ENCODE data around the gene NXPH1. TPM values are rescaled to one million over a fixed set of nuclear protein-coding genes. Genes with fewer than 3 reads are reported as not detected.
A peak's percentile ranks its signal among the peaks of the same experiment; 100 is the strongest.

NXPH1 gene
- total and polyA plus RNA-seq, 2 experiments from 2014 or later = 0.45 to 3.0 TPM

DNA sequence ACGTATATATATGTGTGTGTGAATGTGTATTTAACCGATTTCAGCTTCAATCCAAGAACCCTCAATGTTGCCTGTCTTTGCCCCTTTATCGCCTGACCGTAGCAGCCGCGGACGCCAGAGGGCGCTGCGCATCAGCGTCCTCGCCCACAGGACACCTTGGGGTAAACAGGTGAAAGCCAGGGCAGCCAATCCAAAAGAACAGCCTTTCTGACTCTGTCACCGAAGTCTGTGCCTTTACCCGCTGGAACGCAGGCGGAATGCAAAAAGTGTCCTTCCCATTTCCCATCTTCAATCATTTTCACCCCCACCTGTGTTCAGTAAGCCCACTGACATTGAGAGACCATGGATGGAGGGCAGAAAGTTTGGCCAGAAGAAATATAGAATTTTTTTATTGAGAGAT is 3.6 kb downstream of the NXPH1 start:
- H3K4me3 ChIP-seq = peak overlapping the region; percentile 89
- TF ChIP-seq, protein P1, sequence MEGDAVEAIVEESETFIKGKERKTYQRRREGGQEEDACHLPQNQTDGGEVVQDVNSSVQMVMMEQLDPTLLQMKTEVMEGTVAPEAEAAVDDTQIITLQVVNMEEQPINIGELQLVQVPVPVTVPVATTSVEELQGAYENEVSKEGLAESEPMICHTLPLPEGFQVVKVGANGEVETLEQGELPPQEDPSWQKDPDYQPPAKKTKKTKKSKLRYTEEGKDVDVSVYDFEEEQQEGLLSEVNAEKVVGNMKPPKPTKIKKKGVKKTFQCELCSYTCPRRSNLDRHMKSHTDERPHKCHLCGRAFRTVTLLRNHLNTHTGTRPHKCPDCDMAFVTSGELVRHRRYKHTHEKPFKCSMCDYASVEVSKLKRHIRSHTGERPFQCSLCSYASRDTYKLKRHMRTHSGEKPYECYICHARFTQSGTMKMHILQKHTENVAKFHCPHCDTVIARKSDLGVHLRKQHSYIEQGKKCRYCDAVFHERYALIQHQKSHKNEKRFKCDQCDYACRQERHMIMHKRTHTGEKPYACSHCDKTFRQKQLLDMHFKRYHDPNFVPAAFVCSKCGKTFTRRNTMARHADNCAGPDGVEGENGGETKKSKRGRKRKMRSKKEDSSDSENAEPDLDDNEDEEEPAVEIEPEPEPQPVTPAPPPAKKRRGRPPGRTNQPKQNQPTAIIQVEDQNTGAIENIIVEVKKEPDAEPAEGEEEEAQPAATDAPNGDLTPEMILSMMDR (conservative IDR thresholded peaks at IDR 0.05; ENCODE audit: low read depth in 2 of 2) = peak; percentile 98 to 99
- peak; percentile 66 for TF ChIP-seq EZH2 (IDR thresholded peaks at IDR 0.05; ENCODE audit: low read depth, unreplicated experiment)
- TF ChIP-seq STAT1 (IDR thresholded peaks at IDR 0.05; ENCODE audit: unreplicated experiment) = no peak
- TF ChIP-seq, protein P2, sequence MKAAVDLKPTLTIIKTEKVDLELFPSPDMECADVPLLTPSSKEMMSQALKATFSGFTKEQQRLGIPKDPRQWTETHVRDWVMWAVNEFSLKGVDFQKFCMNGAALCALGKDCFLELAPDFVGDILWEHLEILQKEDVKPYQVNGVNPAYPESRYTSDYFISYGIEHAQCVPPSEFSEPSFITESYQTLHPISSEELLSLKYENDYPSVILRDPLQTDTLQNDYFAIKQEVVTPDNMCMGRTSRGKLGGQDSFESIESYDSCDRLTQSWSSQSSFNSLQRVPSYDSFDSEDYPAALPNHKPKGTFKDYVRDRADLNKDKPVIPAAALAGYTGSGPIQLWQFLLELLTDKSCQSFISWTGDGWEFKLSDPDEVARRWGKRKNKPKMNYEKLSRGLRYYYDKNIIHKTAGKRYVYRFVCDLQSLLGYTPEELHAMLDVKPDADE (IDR thresholded peaks at IDR 0.05) = no peak
- TF ChIP-seq EZH2phosphoT487 (IDR thresholded peaks at IDR 0.05; ENCODE audit: unreplicated experiment) = no peak
- H3K27ac ChIP-seq (ENCODE audit: low read depth) = no peak overlapping the region
- H3K36me3 ChIP-seq (ENCODE audit: insufficient read depth) = no peaks in the 10 kb centered on the region
- H3K9me2 ChIP-seq (ENCODE audit: insufficient read depth) = no peaks in the 10 kb centered on the region
- peaks cover 97% of the 10 kb centered on the region for H3K27me3 ChIP-seq (ENCODE audit: insufficient read depth)
- Mint-ChIP-seq H3K27me3 (ENCODE audit: insufficient read depth, low read depth, poor library complexity) (peaks cover 95% of the 10 kb centered on the region), H3K4me3 (peak overlapping the region; percentile 74), H3K27ac (no peak overlapping the region), H3K36me3 (ENCODE audit: low read depth) (no peaks in the 10 kb centered on the region; the same call in 2 of the 3 replicates), H3K4me1 (peaks cover 59% of the 10 kb centered on the region), H3K9me3 (no peaks in the 10 kb centered on the region; the same call in 2 of the 3 replicates)
- peak overlapping the region; percentile 99 for H3K4me2 ChIP-seq
- H3K79me2 ChIP-seq (replicated peaks; ENCODE audit: insufficient read depth) = no peaks in the 10 kb centered on the region
- DNase-seq (ENCODE audit: low spot score) (peak; percentile 92), ATAC-seq (peak; percentile 35)
- peaks cover 18% of the 10 kb centered on the region for H3F3A ChIP-seq (replicated peaks; ENCODE audit: low read depth)
- no peaks in the 10 kb centered on the region for H4K20me1 ChIP-seq (replicated peaks; ENCODE audit: insufficient read depth)
- peaks cover 64% of the 10 kb centered on the region for H3K4me1 ChIP-seq (ENCODE audit: insufficient read depth)
- H2AFZ ChIP-seq = no peak overlapping the region

DNA sequence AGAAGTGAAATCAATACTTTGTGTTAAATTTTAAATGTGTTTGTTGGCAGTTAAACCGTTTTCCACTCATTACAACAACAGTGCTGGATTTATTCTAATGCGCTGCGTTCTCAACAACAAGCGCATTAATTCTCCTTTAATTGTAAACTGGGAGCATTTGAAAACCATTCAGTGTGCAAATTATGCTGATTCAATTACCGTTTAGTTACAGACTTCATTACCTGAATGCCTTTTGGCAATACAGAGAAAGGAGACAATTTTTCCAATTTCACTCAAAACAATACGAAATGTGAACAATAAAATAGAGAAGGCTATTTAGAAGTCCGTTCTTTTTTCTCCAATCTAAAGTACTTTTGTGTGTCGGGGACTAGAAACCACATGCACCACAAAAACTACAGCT is 4.2 kb downstream of the NXPH1 start:
- Mint-ChIP-seq H3K27ac (no peak overlapping the region), H3K4me1 (peaks cover 56% of the 10 kb centered on the region), H3K9me3 (no peaks in the 10 kb centered on the region; the same call in 2 of the 3 replicates), H3K36me3 (ENCODE audit: low read depth) (no peaks in the 10 kb centered on the region; the same call in 2 of the 3 replicates), H3K27me3 (ENCODE audit: insufficient read depth, low read depth, poor library complexity) (peaks cover 94% of the 10 kb centered on the region), H3K4me3 (peak overlapping the region; percentile 74; the same call in 2 of the 3 replicates)
- H3K27me3 ChIP-seq (ENCODE audit: insufficient read depth) = peaks cover 91% of the 10 kb centered on the region
- peak overlapping the region; percentile 99 for H3K4me2 ChIP-seq
- DNase-seq (ENCODE audit: low spot score) (no peak), ATAC-seq (no peak)
- H3K27ac ChIP-seq (ENCODE audit: low read depth) = no peak overlapping the region
- H3F3A ChIP-seq (replicated peaks; ENCODE audit: low read depth) = peaks cover 23% of the 10 kb centered on the region
- no peaks in the 10 kb centered on the region for H4K20me1 ChIP-seq (replicated peaks; ENCODE audit: insufficient read depth)
- peaks cover 61% of the 10 kb centered on the region for H3K4me1 ChIP-seq (ENCODE audit: insufficient read depth)
- no peaks in the 10 kb centered on the region for H3K36me3 ChIP-seq (ENCODE audit: insufficient read depth)
- H2AFZ ChIP-seq = no peak overlapping the region
- no peaks in the 10 kb centered on the region for H3K9me2 ChIP-seq (ENCODE audit: insufficient read depth)
- peak overlapping the region; percentile 89 for H3K4me3 ChIP-seq
- H3K79me2 ChIP-seq (replicated peaks; ENCODE audit: insufficient read depth) = no peaks in the 10 kb centered on the region
- TF ChIP-seq, protein P2 (IDR thresholded peaks at IDR 0.05) = no peak
- TF ChIP-seq POLR2AphosphoS5 (IDR thresholded peaks at IDR 0.05; ENCODE audit: low read depth) (no peak), STAT1 (IDR thresholded peaks at IDR 0.05; ENCODE audit: unreplicated experiment) (no peak), ZNF114 (CRISPR knock-in tag; IDR thresholded peaks at IDR 0.05) (no peak), EZH2phosphoT487 (IDR thresholded peaks at IDR 0.05; ENCODE audit: unreplicated experiment) (no peak)
- TF ChIP-seq, protein P3, sequence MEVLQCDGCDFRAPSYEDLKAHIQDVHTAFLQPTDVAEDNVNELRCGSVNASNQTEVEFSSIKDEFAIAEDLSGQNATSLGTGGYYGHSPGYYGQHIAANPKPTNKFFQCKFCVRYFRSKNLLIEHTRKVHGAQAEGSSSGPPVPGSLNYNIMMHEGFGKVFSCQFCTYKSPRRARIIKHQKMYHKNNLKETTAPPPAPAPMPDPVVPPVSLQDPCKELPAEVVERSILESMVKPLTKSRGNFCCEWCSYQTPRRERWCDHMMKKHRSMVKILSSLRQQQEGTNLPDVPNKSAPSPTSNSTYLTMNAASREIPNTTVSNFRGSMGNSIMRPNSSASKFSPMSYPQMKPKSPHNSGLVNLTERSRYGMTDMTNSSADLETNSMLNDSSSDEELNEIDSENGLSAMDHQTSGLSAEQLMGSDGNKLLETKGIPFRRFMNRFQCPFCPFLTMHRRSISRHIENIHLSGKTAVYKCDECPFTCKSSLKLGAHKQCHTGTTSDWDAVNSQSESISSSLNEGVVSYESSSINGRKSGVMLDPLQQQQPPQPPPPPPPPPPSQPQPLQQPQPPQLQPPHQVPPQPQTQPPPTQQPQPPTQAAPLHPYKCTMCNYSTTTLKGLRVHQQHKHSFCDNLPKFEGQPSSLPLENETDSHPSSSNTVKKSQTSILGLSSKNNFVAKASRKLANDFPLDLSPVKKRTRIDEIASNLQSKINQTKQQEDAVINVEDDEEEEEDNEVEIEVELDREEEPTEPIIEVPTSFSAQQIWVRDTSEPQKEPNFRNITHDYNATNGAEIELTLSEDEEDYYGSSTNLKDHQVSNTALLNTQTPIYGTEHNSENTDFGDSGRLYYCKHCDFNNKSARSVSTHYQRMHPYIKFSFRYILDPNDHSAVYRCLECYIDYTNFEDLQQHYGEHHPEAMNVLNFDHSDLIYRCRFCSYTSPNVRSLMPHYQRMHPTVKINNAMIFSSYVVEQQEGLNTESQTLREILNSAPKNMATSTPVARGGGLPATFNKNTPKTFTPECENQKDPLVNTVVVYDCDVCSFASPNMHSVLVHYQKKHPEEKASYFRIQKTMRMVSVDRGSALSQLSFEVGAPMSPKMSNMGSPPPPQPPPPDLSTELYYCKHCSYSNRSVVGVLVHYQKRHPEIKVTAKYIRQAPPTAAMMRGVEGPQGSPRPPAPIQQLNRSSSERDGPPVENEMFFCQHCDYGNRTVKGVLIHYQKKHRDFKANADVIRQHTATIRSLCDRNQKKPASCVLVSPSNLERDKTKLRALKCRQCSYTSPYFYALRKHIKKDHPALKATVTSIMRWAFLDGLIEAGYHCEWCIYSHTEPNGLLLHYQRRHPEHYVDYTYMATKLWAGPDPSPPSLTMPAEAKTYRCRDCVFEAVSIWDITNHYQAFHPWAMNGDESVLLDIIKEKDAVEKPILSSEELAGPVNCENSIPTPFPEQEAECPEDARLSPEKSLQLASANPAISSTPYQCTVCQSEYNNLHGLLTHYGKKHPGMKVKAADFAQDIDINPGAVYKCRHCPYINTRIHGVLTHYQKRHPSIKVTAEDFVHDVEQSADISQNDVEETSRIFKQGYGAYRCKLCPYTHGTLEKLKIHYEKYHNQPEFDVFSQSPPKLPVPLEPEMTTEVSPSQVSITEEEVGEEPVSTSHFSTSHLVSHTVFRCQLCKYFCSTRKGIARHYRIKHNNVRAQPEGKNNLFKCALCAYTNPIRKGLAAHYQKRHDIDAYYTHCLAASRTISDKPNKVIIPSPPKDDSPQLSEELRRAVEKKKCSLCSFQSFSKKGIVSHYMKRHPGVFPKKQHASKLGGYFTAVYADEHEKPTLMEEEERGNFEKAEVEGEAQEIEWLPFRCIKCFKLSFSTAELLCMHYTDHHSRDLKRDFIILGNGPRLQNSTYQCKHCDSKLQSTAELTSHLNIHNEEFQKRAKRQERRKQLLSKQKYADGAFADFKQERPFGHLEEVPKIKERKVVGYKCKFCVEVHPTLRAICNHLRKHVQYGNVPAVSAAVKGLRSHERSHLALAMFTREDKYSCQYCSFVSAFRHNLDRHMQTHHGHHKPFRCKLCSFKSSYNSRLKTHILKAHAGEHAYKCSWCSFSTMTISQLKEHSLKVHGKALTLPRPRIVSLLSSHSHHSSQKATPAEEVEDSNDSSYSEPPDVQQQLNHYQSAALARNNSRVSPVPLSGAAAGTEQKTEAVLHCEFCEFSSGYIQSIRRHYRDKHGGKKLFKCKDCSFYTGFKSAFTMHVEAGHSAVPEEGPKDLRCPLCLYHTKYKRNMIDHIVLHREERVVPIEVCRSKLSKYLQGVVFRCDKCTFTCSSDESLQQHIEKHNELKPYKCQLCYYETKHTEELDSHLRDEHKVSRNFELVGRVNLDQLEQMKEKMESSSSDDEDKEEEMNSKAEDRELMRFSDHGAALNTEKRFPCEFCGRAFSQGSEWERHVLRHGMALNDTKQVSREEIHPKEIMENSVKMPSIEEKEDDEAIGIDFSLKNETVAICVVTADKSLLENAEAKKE (CRISPR knock-in tag; IDR thresholded peaks at IDR 0.05) = no peak
- TF ChIP-seq, protein P1 (conservative IDR thresholded peaks at IDR 0.05; ENCODE audit: low read depth in 2 of 2) = no peak
